ENCODE results near the gene MARCO.

GRCh38 chr2:118975133-118975532, 33.1 kb downstream of the MARCO start:
- TF ChIP-seq CTCF (IDR thresholded peaks at IDR 0.05 in 8 of 11, conservative IDR thresholded peaks at IDR 0.05 in 3 of 11) (no peak), POLR2A (IDR thresholded peaks at IDR 0.05) (no peak)

All from spleen (tissue), 7 donors.